Epithelial cell of esophagus (primary cell): ENCODE measurements around the gene SLC35F3.

Experiments
- DNase-seq: peaks from one replicate; pipeline ENCODE4 v3.0.0; 2010; ENCODE audit warnings: low read depth
- H3K4me3 ChIP-seq: 2 replicates; pipeline ENCODE4 v1.5.1; 2011; ENCODE audit warnings: mild to moderate bottlenecking, low read length, control low read depth
- CTCF ChIP-seq: IDR thresholded peaks from 2 replicates; pipeline ENCODE4 v1.5.1; 2011; ENCODE audit warnings: low read depth, mild to moderate bottlenecking, low read length, control low read depth, inconsistent platforms; ENCODE audit not compliant: insufficient read depth; ENCODE audit errors: missing control alignments

Gene SLC35F3

DNA sequence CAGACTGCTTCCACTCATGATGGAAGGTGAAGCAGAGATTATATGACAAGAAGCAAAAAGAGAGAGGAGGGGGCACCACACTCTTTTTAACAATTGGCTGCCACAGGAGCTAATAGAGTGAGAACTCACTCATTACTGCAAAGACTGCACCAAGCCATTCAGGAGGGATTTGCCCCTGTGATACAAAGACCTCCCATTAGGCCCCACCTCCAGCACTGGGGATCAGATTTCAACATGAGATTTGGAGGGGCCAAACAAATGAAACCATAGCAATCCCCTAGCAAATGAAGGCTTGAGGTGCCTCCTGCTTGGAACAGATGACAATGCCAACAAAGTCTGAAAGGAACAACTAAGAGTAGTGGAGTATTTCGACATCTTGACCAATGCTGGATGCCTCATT lies 346.3 kb downstream of the SLC35F3 start:
- TF ChIP-seq CTCF, result no peak
- DNase-seq, result no peak
- no peak overlapping the region for H3K4me3 ChIP-seq

DNA sequence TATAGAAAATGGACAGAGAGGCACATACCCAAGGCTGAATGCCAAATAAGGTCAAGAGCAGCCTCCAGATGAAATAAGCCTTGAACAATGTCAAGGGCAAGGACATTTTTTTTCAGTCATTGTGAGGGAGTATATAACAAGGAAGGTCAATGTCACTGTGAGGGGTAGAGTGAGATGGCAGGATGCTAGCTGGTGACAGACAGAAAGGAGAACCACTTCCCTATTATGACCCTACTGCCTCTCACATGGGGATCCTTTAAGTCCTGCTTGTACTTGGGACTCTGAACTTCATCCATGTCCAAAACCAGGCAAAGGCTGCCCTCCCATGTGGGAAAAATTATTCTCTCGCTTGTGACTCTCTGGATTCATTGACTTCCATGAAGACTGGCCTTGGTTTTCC lies 349.3 kb downstream of the SLC35F3 start:
- DNase-seq, result no peak
- no peak for TF ChIP-seq CTCF
- H3K4me3 ChIP-seq, result no peak overlapping the region

DNA sequence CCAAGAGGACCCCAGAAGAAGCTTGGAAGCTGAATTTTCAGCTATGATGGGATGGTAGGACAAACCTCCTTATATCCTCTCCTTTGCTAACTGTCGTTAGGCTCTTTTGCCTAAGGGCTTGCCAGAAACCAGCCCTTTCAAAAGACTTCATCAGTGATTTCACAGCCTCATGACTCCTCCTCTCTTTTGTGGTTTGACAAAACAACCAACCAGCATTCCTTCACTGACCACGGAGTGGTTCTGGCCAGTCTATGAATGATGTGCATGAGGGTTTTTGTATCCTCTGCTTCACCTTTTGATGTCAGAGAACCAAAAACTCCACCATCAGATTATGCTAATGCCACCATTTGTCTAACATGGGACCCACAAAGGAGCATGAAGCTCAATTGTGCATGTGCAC lies 351.9 kb downstream of the SLC35F3 start:
- TF ChIP-seq CTCF, result no peak
- DNase-seq, result peak; percentile 28
- no peak overlapping the region for H3K4me3 ChIP-seq

DNA sequence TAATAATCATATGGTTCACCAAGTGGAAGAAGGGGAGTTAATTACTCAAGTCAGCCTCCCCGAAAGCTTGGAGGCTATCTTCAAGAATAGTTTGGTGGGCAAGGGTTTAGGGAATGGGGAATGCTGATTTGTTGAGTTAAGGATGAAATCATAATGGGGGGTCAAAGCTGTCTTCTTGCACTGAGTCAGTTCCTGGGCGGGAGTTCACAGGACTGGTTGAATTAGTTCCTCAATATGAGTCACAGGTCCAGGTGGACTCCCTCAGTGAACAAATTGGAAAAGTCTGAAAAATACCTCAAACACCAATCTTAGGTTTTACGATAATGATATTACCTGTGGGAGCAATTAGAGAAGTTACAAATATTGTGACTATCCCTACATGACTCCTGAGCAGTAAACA lies 353.6 kb downstream of the SLC35F3 start:
- DNase-seq, result peak; percentile 50
- no peak for TF ChIP-seq CTCF
- no peak overlapping the region for H3K4me3 ChIP-seq

- peak; percentile 93 for DNase-seq
- no peak for TF ChIP-seq CTCF
- H3K4me3 ChIP-seq, result no peak overlapping the region
These were observed 356.1 kb downstream of the SLC35F3 start for GRCh38 chr1:234260578-234260977.

DNA sequence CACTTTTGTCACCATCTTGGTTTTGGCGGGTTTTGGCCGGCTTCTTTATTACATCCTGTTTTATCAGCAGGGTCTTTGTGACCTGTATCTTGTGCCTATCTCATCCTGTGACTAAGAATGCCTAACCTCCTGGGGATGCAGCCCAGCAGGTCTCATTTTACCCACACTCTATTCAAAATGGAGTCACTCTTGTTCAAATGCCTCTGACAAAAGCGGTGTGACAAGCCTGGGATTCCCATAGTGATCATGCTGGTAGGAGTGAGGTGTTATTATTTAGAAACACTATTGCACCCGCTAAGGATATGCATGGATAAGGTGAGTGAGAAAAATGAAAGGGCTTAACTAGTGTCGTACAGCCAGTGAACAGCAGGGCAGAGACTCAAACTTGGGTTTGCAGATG lies 357.1 kb downstream of the SLC35F3 start:
- H3K4me3 ChIP-seq, result no peak overlapping the region
- no peak for TF ChIP-seq CTCF
- no peak for DNase-seq

- peak; percentile 66 for DNase-seq
- H3K4me3 ChIP-seq, result no peak overlapping the region
- TF ChIP-seq CTCF, result no peak
These were observed 357.7 kb downstream of the SLC35F3 start for GRCh38 chr1:234262007-234262753.
